Measurements from ENCODE around the gene KDM3A.
A peak's percentile ranks its signal among the peaks of the same experiment; 100 is the strongest.

KDM3A gene

GRCh38 chr2:86440631-86441391 is at the start of gene KDM3A:
KDM3A (plus strand) TSS chr2:86441371; CDS start chr2:86442048, 677 bp downstream.
- DNase-seq, result peak; percentile 99 to 100

- no peak for DNase-seq
Measured at GRCh38 chr2:86392873-86393518, 48.2 kb upstream of the KDM3A start.

GRCh38 chr2:86393521-86394491 is 47.4 kb upstream of the KDM3A start:
- DNase-seq, result no peak

- peak in 1 of 2 donors; percentile 10 for DNase-seq
Measured at GRCh38 chr2:86396291-86396785, 44.8 kb upstream of the KDM3A start.

- DNase-seq, result no peak
Measured at GRCh38 chr2:86397986-86398385, 43.2 kb upstream of the KDM3A start.

GRCh38 chr2:86398500-86399474 is 42.4 kb upstream of the KDM3A start:
- no peak for DNase-seq

GRCh38 chr2:86400321-86400720 is 40.9 kb upstream of the KDM3A start:
- no peak for DNase-seq

- no peak for DNase-seq
Measured at GRCh38 chr2:86410581-86410980, 30.6 kb upstream of the KDM3A start.

GRCh38 chr2:86411396-86411795 is 29.8 kb upstream of the KDM3A start:
- DNase-seq, result no peak

GRCh38 chr2:86412007-86412406 is 29.2 kb upstream of the KDM3A start:
- no peak for DNase-seq

GRCh38 chr2:86413296-86414094 is 27.7 kb upstream of the KDM3A start:
- no peak for DNase-seq

- no peak for DNase-seq
Measured at GRCh38 chr2:86414996-86415395, 26.2 kb upstream of the KDM3A start.

- DNase-seq, result no peak
Measured at GRCh38 chr2:86416146-86416545, 25.0 kb upstream of the KDM3A start.

GRCh38 chr2:86417961-86418360 is 23.2 kb upstream of the KDM3A start:
- no peak for DNase-seq

- DNase-seq, result no peak
Measured at GRCh38 chr2:86420913-86421312, 20.3 kb upstream of the KDM3A start.

GRCh38 chr2:86426271-86426670 is 14.9 kb upstream of the KDM3A start:
- DNase-seq, result no peak

GRCh38 chr2:86429335-86429734 is 11.8 kb upstream of the KDM3A start:
- DNase-seq, result no peak

GRCh38 chr2:86430368-86430767 is 10.8 kb upstream of the KDM3A start:
- DNase-seq, result no peak

GRCh38 chr2:86433137-86433536 is 8.0 kb upstream of the KDM3A start:
- no peak for DNase-seq

- DNase-seq, result no peak
Measured at GRCh38 chr2:86434290-86434689, 6.9 kb upstream of the KDM3A start.

GRCh38 chr2:86435531-86435930 is 5.6 kb upstream of the KDM3A start:
- no peak for DNase-seq

Measured in CD4-positive, alpha-beta T cell treated with Interleukin-1 beta for 1 hour (primary cell).